GM04504 (cell line): ENCODE results near the gene GATA2.

Source experiments
- DNase-seq: peaks from one replicate; pipeline ENCODE4 v3.0.0-alpha.2; 2012; ENCODE audit warnings: low read depth

Gene GATA2

GRCh38 chr3:128473180-128473519 lies 19.9 kb downstream of the GATA2 start:
- no peak for DNase-seq

- DNase-seq = no peak
These were observed 20.4 kb downstream of the GATA2 start for GRCh38 chr3:128472449-128473179.

GRCh38 chr3:128471720-128472119 lies 21.3 kb downstream of the GATA2 start:
- no peak for DNase-seq

- no peak for DNase-seq
These were observed 21.9 kb downstream of the GATA2 start for GRCh38 chr3:128471110-128471509.

- DNase-seq = no peak
These were observed 22.7 kb downstream of the GATA2 start for GRCh38 chr3:128470134-128470899.

GRCh38 chr3:128469556-128469955 lies 23.4 kb downstream of the GATA2 start:
- no peak for DNase-seq

- no peak for DNase-seq
These were observed 24.0 kb downstream of the GATA2 start for GRCh38 chr3:128468791-128469527.

- no peak for DNase-seq
These were observed 24.7 kb downstream of the GATA2 start for GRCh38 chr3:128468285-128468790.

GRCh38 chr3:128466840-128467541 lies 26.0 kb downstream of the GATA2 start, which contains the start of gene DNAJB8:
DNAJB8 (minus strand) TSS chr3:128466890; CDS start chr3:128463245, 3,645 bp downstream.
- DNase-seq = no peak

- DNase-seq = no peak
These were observed 28.3 kb downstream of the GATA2 start for GRCh38 chr3:128464702-128465101.

- no peak for DNase-seq
These were observed 28.8 kb downstream of the GATA2 start for GRCh38 chr3:128464188-128464587.

- no peak for DNase-seq
These were observed 29.2 kb downstream of the GATA2 start for GRCh38 chr3:128463771-128464170.

GRCh38 chr3:128463354-128463753 lies 29.6 kb downstream of the GATA2 start:
- no peak for DNase-seq

- no peak for DNase-seq
These were observed 30.1 kb downstream of the GATA2 start for GRCh38 chr3:128462931-128463330.

GRCh38 chr3:128462341-128462910 lies 30.6 kb downstream of the GATA2 start:
- DNase-seq = no peak

GRCh38 chr3:128461731-128462130 lies 31.3 kb downstream of the GATA2 start:
- DNase-seq = no peak

GRCh38 chr3:128459461-128459820 lies 33.6 kb downstream of the GATA2 start:
- DNase-seq = no peak

- DNase-seq = no peak
These were observed 34.1 kb downstream of the GATA2 start for GRCh38 chr3:128458746-128459460.

GRCh38 chr3:128457937-128458336 lies 35.1 kb downstream of the GATA2 start:
- no peak for DNase-seq

GRCh38 chr3:128456776-128457715 lies 36.0 kb downstream of the GATA2 start:
- DNase-seq = no peak
